DOHH2 (cell line): ENCODE measurements around the gene PNO1.

Experiments
- CTCF ChIP-seq: fragments of 200-600 bp; sonication (generic); IDR thresholded peaks from one replicate; pipeline ENCODE4 v1.5.1; 2014; ENCODE audit warnings: antibody characterized with exemption, mild to moderate bottlenecking, low read depth, low read length; ENCODE audit not compliant: poor library complexity, severe bottlenecking
- EZH2phosphoT487 ChIP-seq: fragments of 200-600 bp; sonication (generic); IDR thresholded peaks from 2 replicates; pipeline ENCODE4 v1.6.1; 2017; ENCODE audit warnings: borderline replicate concordance, mild to moderate bottlenecking, antibody characterized with exemption, low read length, moderate library complexity, mixed read lengths

GRCh38 chr2:68172990-68173700 is 15.5 kb downstream of the PNO1 start:
- TF ChIP-seq CTCF, result no peak
- no peak for TF ChIP-seq EZH2phosphoT487
